ENCODE measurements around the gene BRAP. TPM values are rescaled to one million over a fixed set of nuclear protein-coding genes. Genes with fewer than 3 reads are reported as not detected.

BRAP gene
- polyA plus RNA-seq, 3 donors, result 7.0 to 14.5 (median 10.2) TPM

GRCh38 chr12:111628505-111629260 lies 57.1 kb downstream of the BRAP start:
- Mint-ChIP-seq H3K36me3 (no peaks in the 10 kb centered on the region), H3K27ac (no peak overlapping the region), H3K4me1 (no peaks in the 10 kb centered on the region), H3K4me3 (no peak overlapping the region), H3K27me3 (ENCODE audit: low read depth in 3 of 3) (peaks cover 0 to 4% (median 3%) of the 10 kb centered on the region in 3 donors), H3K9me3 (peaks cover 0 to 3% (median 0%) of the 10 kb centered on the region in 7 donors)
- Histone ChIP-seq H3K9me3 (replicated peaks in 1 of 2; ENCODE audit: control insufficient read depth in 1 of 2, insufficient read depth in 1 of 2, low read length in 2 of 2) (peaks cover 0 to 5% of the 10 kb centered on the region in 2 donors), H3K27ac (ENCODE audit: low read depth in 1 of 2, low read length in 2 of 2) (no peak overlapping the region), H2AFZ (ENCODE audit: insufficient read depth, low read depth, low read length, poor library complexity, severe bottlenecking) (no peak overlapping the region), H4K20me1 (ENCODE audit: insufficient read depth, low read length) (no peaks in the 10 kb centered on the region), H3K4me2 (replicated peaks; ENCODE audit: extremely low read depth, low read length, poor library complexity, severe bottlenecking) (no peak overlapping the region), H3K9ac (ENCODE audit: insufficient read depth, low read length, poor library complexity, severe bottlenecking) (no peak overlapping the region), H3K4me3 (replicated peaks in 1 of 3; ENCODE audit: low read depth in 2 of 3, low read length in 3 of 3) (no peak overlapping the region), H3K27me3 (ENCODE audit: control insufficient read depth in 2 of 2, insufficient read depth in 2 of 2, low read length in 2 of 2) (no peaks in the 10 kb centered on the region), H3K36me3 (replicated peaks in 1 of 2; ENCODE audit: control insufficient read depth in 1 of 2, insufficient read depth in 2 of 2, low read length in 2 of 2) (no peaks in the 10 kb centered on the region), H3K79me2 (ENCODE audit: insufficient read depth, low read length) (no peaks in the 10 kb centered on the region), H3K4me1 (ENCODE audit: control insufficient read depth in 1 of 2, insufficient read depth in 2 of 2, low read length in 2 of 2) (no peaks in the 10 kb centered on the region)
- no peak for TF ChIP-seq CTCF (IDR thresholded peaks at IDR 0.05)
- intact Hi-C loops (cut with micrococcal nuclease), result no loop called here
- no CpG with 5 or more reads among the region's 7 CpGs for WGBS (ENCODE audit: insufficient coverage)
- no peak for DNase-seq

- no peak for DNase-seq
- no peaks in the 10 kb centered on the region for H3K36me3 ChIP-seq (replicated peaks in 1 of 2; ENCODE audit: control insufficient read depth in 1 of 2, insufficient read depth in 2 of 2, low read length in 2 of 2)
- H3K79me2 ChIP-seq (ENCODE audit: insufficient read depth, low read length), result no peaks in the 10 kb centered on the region
- Mint-ChIP-seq H3K4me1 (no peaks in the 10 kb centered on the region), H3K27ac (no peak overlapping the region), H3K36me3 (no peaks in the 10 kb centered on the region), H3K4me3 (no peak overlapping the region), H3K27me3 (ENCODE audit: low read depth in 3 of 3) (peaks cover 0 to 3% (median 2%) of the 10 kb centered on the region in 3 donors), H3K9me3 (peaks cover 0 to 3% (median 0%) of the 10 kb centered on the region in 7 donors)
- H3K4me1 ChIP-seq (ENCODE audit: control insufficient read depth in 1 of 2, insufficient read depth in 2 of 2, low read length in 2 of 2), result no peaks in the 10 kb centered on the region
- intact Hi-C loops (cut with micrococcal nuclease), result no loop called here
- TF ChIP-seq CTCF (IDR thresholded peaks at IDR 0.05), result no peak
- H4K20me1 ChIP-seq (ENCODE audit: insufficient read depth, low read length), result no peaks in the 10 kb centered on the region
- H3K4me2 ChIP-seq (replicated peaks; ENCODE audit: extremely low read depth, low read length, poor library complexity, severe bottlenecking), result no peak overlapping the region
- no peak overlapping the region for H3K4me3 ChIP-seq (replicated peaks in 1 of 3; ENCODE audit: low read depth in 2 of 3, low read length in 3 of 3)
- 100% methylated on average over 2 of the region's 6 CpGs for WGBS (ENCODE audit: insufficient coverage)
- no peaks in the 10 kb centered on the region for H3K27me3 ChIP-seq (ENCODE audit: control insufficient read depth in 2 of 2, insufficient read depth in 2 of 2, low read length in 2 of 2)
- H3K27ac ChIP-seq (ENCODE audit: low read depth in 1 of 2, low read length in 2 of 2), result no peak overlapping the region
- no peak overlapping the region for H3K9ac ChIP-seq (ENCODE audit: insufficient read depth, low read length, poor library complexity, severe bottlenecking)
- no peak overlapping the region for H2AFZ ChIP-seq (ENCODE audit: insufficient read depth, low read depth, low read length, poor library complexity, severe bottlenecking)
- H3K9me3 ChIP-seq (replicated peaks in 1 of 2; ENCODE audit: control insufficient read depth in 1 of 2, insufficient read depth in 1 of 2, low read length in 2 of 2), result peaks cover 0 to 5% of the 10 kb centered on the region in 2 donors
Measured at GRCh38 chr12:111626230-111626629, 59.5 kb downstream of the BRAP start.

Data from CD14-positive monocyte (primary cell).